GM23248 (cell line): Measurements from ENCODE around the gene CEP112.

ENCODE experiments used
- EZH2 ChIP-seq: fragments of 200-600 bp; sonication (generic); IDR thresholded peaks from 2 replicates; pipeline ENCODE4 v1.6.1; 2018; ENCODE audit warnings: antibody characterized with exemption, mild to moderate bottlenecking; ENCODE audit not compliant: insufficient read depth, poor library complexity, severe bottlenecking
- EZH2phosphoT487 ChIP-seq: fragments of 200-600 bp; sonication (generic); IDR thresholded peaks from 2 replicates; pipeline ENCODE4 v1.6.1; 2018; ENCODE audit warnings: antibody characterized with exemption, moderate library complexity, mild to moderate bottlenecking, low read depth; ENCODE audit not compliant: insufficient read depth

DNA sequence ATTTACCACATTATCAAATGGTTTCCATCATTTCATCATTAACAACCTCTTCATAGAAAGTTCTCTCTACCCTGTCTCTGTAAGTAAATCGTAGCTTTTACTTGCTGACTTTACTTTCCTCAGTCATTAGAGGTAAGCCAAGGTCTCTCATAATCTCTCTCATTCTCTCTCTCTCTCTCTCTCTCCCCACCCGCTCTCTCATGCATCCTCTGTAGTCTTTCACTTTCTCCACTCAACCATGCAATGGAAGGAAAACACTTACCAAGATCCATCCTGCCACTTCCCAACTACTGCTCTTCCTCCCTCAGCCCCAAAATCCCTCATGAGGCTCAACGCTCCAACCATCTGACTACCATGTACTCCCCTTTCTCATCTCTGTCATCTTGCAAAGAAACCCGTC lies 6.1 kb downstream of the CEP112 start:
- TF ChIP-seq EZH2 (no peak), EZH2phosphoT487 (no peak)
